Measurements from ENCODE around the gene SH3GL2.

Gene SH3GL2

GRCh38 chr9:17669206-17669605 lies 90.3 kb downstream of the SH3GL2 start:
- peak; percentile 7 for DNase-seq

- no peak for DNase-seq
Measured at GRCh38 chr9:17682684-17683083, 103.8 kb downstream of the SH3GL2 start.

DNA sequence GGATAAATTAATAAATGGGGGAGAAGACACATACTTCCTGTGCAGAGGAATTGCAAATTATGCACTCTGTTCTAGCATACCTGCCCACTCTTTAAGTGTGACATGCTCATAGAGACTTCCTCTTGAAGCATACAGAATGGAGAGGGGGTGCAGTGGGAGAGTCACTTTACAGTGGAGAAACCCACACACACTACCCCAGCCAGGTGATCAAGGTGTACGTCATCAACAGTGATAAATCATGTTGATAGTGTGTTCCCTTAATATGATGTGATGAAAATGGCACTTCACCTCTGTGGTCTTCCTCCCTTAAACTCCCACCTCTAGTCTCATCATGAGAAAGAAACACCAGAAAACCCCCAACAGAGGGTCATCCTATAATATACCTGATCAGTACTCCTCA lies 110.0 kb downstream of the SH3GL2 start:
- DNase-seq: no peak

GRCh38 chr9:17694336-17694735 lies 115.5 kb downstream of the SH3GL2 start:
- DNase-seq: no peak

GRCh38 chr9:17695482-17695881 lies 116.6 kb downstream of the SH3GL2 start:
- no peak for DNase-seq

GRCh38 chr9:17699615-17700330 lies 120.9 kb downstream of the SH3GL2 start:
- DNase-seq: no peak

- no peak for DNase-seq
Measured at GRCh38 chr9:17706347-17706746, 127.5 kb downstream of the SH3GL2 start.

- no peak for DNase-seq
Measured at GRCh38 chr9:17719053-17719452, 140.2 kb downstream of the SH3GL2 start.

- DNase-seq: no peak
Measured at GRCh38 chr9:17721954-17722353, 143.1 kb downstream of the SH3GL2 start.

DNA sequence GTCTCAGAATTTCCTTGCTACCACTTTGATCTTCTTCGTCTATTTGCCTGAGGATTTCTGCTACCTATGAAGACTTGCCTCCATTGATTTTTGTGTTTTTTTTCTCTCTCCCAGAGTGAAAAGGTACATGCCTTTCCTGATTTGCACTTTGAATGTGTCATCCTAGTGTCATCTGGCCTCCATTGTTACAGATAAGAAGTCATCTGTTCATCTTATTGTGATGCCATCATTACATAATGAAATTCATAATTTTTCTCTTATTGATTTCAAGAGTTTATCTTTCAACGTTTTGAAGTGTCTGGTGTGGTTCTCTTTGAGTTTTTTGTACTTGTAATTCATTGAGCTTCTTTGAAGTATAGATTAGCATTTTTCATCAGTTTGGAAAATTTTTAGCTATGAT lies 144.8 kb downstream of the SH3GL2 start:
- DNase-seq: no peak

DNA sequence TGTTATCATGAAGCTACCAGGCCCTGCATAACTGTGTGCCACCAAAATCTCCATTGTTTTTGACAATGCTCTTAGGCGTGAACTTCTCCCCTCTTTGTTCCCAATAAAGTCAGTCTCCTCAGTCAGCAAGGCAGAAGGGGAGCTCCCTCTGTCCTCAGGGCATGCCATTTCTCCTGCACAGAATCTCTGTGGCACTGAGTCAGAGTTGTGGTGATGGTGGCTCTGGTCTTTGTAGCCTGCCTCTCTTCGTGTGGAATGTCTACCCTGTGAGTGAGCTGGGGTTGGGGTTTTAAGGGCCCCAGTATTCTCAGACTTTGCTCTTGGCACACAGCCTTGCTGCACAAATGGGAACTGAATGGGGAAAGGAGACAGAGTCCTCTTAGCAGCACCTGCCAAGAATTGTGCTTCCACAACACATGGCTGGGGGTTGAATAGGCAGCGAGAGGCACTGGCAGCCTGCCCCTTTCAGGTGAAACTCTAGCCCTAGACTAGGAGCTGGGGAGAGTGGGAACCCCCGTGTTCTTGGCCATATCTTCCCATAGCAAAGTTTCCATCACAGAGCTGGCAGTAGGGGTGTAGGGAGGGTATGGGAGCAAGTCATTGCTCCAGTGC lies 146.6 kb downstream of the SH3GL2 start:
- no peak for DNase-seq

- DNase-seq: no peak
Measured at GRCh38 chr9:17726298-17726697, 147.4 kb downstream of the SH3GL2 start.

DNA sequence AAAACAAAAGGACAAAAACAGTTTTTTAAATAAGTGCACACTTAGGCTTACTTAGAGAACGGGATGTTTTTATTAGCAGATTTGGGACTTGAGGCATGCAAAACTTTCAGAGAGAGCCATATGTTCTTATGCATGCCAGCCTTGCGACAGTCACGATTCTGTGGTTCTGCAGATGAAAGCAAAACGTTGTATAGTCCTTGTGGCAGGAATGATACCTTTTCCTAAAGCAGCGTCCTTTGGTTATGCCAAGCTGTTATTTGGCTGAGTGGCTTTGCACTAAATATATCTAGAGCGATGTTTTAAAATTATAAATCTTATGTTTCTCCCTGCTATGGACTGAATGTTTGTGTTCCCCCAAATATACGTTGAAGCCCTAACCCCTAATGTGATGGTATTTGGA lies 152.0 kb downstream of the SH3GL2 start:
- DNase-seq: no peak

- no peak for DNase-seq
Measured at GRCh38 chr9:17731308-17731707, 152.4 kb downstream of the SH3GL2 start.

- DNase-seq: no peak
Measured at GRCh38 chr9:17734674-17735073, 155.8 kb downstream of the SH3GL2 start.

DNA sequence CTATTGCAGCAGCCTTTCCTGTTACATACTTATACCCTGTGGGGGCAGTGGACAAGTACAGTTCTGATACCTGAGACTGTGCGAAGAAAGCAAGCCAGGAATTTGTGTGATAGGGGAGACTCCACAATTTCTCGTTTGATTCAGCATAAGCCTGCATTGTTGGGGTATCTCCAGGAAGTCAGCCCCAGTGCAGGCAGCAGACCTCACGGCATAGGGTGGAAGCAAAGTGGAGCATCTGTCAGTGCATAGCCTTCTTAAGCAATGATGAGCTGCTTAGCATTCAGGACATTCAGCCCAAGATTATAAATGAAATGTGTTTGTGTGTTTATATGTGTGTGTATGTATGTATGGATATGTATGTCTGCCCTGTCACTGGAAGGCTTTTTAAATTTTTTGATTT lies 157.0 kb downstream of the SH3GL2 start:
- DNase-seq: no peak

- DNase-seq: no peak
Measured at GRCh38 chr9:17739022-17739421, 160.2 kb downstream of the SH3GL2 start.

DNA sequence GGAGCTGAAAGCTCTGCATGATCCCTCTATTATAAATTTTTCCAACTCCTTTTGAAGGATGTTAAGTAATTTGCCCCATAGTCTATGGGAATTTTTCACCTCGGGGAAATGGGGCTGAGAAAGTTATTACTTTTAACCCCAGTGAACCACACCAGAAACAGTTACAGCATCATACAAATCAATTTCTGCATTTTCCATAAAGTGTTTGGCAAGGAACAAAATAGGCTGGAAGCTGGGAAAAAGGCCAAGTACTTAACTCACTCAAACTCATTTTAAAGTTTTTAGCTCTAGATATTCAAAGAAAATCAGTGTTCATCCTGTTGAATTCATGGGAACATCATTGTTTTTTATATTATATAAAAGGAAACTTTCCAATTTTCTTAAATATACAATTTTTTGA lies 160.9 kb downstream of the SH3GL2 start:
- no peak for DNase-seq

GRCh38 chr9:17742067-17742466 lies 163.2 kb downstream of the SH3GL2 start:
- no peak for DNase-seq

DNA sequence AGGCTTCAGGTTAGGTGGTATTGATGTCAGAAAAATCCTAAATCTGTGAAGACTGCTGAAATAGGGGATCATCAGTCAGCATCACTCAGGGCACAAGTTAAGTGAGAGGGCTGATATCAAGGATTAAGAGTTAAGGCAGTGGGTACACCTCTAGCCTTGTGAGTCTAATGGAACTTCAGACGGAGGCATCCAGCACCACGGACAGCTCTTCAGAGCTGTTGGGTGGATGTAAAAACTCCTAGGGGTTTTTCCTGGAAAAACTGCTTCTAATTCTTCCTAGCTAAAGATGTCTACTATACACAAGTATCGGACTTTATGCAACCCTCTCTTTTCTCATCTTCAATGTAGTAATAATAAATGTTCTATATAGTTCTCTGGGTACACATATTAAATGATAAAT lies 165.9 kb downstream of the SH3GL2 start:
- DNase-seq: peak; percentile 42

DNA sequence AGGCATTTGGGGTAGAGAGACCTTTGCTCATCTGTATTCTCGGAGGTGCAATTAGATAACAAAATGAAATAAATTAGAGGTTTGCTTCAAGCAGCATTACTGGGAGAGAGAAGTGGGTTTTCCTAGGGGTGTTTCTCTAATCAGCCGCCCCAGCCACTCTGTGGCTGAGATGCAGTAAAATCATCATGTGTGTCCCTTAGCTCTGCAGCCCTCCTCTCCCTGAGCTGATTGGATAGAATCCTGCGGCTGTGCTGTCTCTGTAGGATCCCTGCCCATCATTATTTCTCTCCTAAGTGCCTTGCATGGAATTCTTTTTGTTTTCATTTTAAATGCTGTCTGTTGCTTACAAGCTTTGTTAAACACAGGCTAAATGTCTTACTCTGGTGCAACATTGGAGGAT lies 171.4 kb downstream of the SH3GL2 start:
- DNase-seq: no peak

DNA sequence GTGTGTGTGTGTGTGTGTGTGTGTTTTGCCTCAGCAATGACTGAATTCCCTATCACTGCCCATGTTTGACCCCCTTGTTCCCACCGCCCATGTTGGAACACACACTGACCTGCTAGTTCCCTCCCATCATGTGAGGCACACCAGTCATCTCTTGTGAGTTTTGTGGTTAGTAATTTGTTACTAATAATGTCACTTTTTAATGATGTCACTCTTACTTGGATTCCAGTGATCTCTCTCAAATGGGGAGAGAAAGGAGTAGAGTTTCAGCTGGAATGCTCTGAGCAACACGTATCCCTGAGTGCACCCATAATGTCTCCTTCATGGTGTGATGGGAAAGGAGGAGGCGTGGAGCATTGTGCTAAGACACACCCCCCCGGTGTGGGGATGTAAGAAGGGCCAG lies 172.6 kb downstream of the SH3GL2 start:
- no peak for DNase-seq

GRCh38 chr9:17752021-17752420 lies 173.2 kb downstream of the SH3GL2 start:
- no peak for DNase-seq

GRCh38 chr9:17757816-17758215 lies 178.9 kb downstream of the SH3GL2 start:
- no peak for DNase-seq

GRCh38 chr9:17760250-17760649 lies 181.4 kb downstream of the SH3GL2 start:
- DNase-seq: no peak

Measured in OCI-M1 (cell line).